Amygdala (tissue), 56 donors: ENCODE data around the gene ASB1.

Experiments
- DNase-seq, 56 donors: peaks; one replicate each; lab custom pipeline; 2025; lab: John Stamatoyannopoulos, UW

ASB1 gene

GRCh38 chr2:238422285-238422684, 4.4 kb upstream of the ASB1 start:
- no peak for DNase-seq

DNA sequence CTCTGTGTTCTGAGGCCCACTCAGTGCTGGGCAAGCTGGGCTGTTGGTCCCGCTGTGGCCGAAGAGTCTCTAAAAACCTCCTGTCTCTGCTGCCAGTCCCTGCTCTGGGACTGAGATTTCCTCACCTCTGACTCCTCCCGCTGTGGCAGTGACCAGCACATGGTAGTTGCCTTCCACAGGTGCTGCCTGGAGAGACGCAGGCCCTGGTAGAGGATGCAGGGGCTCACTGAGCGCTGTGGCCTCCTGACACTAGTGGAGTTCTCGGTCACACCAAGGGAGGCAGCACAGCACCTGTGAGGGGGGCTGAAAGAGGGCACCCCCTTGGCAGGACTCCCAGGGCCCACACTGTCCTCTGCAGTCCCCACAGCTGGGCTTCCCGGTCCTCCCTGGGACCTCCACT, 3.8 kb upstream of the ASB1 start:
- no peak for DNase-seq

GRCh38 chr2:238423561-238424312, 3.0 kb upstream of the ASB1 start:
- no peak for DNase-seq

DNA sequence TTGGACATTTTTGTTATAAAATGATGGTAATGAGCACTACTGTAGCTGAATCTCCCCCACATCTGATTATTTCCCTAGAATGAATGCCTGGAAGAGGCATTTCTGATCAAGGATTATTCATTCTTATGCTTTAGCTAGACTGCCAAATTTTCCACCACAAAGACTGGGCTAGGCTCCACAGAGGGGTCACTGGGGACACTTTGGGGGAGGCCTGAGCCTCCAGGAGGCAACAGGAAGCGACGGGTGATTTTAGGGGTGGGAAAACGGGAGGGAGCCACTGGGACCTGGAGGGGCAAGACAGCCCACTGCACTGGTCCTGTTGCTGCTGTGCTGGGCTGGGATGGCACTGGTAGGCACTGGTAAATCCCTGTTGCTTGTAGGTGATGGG, 2.4 kb upstream of the ASB1 start:
- DNase-seq = no peak

- no peak for DNase-seq
Measured at GRCh38 chr2:238425505-238425978, 1.2 kb upstream of the ASB1 start.

DNA sequence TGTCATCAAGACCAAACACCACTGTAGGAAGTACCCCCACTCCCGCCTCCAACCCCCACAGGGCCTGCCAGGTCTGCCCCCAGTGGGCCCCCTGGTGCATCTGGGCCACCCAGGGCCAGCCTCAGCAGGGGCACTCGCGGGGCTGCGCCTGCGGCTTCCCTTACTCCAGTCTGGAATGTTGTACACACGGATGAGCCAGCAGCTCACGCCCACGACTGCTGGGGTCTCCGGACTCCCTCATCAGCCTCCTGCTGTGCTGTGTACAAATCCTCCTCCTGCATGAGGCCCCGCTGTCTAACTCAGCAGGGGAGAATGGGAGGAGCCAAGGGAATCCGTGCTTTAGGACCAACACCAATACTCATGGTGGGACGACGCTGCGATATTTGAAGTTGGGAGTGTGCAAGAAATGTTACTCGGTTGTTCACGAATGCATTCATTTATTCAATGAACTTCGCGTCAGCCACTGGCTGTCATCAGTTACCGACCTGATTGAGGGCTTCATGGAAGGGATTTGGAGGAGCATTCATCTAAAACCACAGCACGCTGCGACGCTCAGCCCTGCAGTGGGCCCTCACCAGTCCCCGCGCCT, 654 bp upstream of the ASB1 start:
- DNase-seq = peak in 6 of 56 donors; percentile 22 to 66 (median 40)

- DNase-seq = peak in 1 of 56 donors; percentile 26
Measured at GRCh38 chr2:238427435-238428162, 872 bp downstream of the ASB1 start.

DNA sequence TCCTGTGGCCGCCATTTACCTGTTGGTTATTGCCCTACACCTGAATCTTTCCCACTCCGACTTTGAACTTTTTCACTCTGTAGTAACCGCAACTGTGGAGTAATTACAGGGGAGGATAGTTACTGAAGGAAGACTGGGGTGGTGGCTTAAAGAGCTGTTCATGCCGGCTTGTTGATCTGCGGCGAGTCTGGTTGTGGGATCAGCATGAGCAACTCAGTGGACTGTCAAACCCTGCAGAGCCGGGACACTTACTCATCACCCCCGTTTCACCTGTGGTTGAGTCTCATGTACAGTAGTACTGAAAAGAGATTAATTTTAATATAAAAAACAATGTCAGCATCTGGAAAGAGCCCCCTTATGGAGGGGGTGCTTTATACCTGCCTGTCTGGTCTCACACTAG, 2.1 kb downstream of the ASB1 start:
- no peak for DNase-seq

- no peak for DNase-seq
Measured at GRCh38 chr2:238430781-238431180, 4.1 kb downstream of the ASB1 start.

GRCh38 chr2:238431456-238431855, 4.7 kb downstream of the ASB1 start:
- DNase-seq = no peak

DNA sequence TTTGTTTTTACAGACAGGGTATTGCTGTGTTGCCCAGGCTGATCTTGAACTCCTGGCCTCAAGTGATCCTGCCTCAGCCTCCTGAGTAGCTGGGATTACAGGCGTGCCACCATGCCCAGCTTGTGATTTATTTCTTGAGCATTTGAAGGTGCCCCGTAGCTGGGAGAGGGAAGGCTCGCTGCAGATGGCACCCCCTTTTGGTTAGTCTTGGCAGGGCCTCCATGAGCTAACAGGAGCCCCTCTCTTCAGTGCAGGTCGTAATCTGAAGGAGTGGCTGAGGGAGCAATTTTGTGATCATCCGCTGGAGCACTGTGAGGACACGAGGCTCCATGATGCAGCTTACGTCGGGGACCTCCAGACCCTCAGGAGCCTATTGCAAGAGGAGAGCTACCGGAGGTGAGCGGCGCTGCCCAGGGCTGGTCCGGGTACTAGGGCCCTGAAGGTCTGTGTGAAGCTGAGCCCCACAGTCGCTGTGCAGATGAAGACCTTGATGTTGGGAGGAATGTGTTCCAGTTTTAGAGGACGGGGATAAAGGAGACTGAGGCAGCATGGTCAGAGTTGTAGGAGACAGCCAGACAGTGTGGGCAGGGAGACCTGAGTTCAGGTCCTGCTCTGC, 6.7 kb downstream of the ASB1 start:
- no peak for DNase-seq

DNA sequence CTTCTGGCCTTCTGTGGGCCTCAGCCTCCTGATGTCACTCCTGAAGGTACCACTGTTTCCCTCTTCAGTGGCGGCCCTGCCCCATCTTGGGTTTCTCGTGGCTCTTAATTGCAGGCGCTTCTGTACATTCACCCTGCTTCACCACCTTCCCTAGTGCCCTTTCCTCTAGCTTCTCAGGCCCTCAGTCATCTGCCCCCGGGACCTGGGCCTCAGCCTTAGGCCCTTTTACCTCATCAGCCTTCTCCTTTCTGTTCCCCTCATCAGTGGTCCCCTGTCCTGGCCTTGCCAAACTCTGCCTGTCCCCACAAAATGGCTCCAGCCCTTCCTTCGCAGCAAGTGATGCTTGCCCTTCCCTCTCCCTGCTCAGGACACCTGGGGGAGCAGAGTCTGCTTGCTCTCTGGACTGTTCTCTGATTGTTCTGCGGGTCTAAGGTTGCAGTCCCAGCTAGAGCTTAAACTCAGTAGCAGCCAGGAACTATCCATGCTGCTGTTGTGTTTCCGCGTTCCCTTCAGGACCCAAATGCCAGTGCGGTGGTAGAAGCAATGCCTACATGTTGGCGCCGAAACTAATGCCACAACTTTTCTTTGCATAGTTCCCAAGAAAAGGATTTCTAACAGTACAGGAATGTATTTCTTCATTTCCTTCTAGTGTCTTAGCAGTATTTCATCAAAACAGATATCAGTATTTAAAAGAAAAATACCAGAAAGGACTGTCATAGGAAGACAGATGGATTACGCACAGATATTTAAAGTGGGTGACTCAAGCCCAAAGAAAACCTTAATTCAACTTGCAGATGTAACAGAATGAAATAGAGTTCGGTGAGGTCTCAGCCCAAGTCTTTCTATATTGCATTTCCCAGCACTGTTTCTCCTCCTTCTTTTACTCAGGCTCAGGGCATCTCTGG, 7.5 kb downstream of the ASB1 start:
- DNase-seq = no peak

GRCh38 chr2:238434846-238435751, 8.4 kb downstream of the ASB1 start:
- DNase-seq = no peak

- DNase-seq = no peak
Measured at GRCh38 chr2:238435752-238436096, 9.0 kb downstream of the ASB1 start.

DNA sequence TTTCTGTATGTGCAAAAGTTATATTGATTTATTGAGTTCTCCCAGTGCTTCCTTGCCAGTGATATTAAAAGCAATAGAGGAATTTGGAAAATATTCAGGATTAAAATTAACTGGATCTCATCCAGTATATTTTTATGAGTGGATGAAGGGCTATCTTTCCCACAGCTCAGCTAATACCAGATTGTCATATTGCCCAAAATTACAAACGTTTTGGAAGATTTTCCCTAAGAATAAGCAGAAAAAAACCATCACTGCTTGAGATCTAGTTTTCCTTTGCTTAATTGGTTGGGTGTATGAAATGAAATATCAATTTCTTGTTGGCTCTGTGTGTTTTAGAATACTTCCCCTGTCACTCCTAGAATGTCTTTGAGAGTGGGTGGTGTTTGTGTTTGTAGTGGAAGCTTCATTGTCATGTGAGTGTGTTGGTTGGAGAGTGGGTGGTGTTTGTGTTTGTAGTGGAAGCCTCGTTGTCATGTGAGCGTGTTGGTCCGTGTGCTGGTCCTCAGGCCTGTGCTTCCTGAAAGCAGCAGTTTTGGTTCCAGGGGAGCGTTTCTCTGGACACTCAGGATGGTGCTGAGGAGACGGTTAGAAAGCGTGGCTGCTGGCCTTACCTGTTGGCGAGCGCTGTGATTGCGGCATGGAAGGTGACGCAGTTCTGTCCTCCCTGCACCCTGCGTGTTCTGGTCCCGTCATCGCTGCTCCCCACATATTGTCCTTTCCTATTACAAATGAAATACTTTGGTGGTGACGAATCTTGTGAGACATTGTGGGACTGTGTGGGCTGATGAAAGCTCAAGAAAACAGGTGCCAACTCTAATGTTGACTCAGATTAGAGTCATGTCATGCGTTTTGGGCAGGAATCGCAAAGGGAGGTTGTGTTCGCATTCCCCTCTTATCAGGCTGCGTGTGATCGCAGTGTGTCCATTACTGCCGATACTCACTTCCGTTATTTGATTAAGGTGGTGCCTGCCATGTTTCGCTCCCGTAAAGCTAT, 12.4 kb downstream of the ASB1 start:
- peak in 5 of 56 donors; percentile 13 to 70 (median 32) for DNase-seq

- DNase-seq = no peak
Measured at GRCh38 chr2:238439917-238440316, 13.2 kb downstream of the ASB1 start.

DNA sequence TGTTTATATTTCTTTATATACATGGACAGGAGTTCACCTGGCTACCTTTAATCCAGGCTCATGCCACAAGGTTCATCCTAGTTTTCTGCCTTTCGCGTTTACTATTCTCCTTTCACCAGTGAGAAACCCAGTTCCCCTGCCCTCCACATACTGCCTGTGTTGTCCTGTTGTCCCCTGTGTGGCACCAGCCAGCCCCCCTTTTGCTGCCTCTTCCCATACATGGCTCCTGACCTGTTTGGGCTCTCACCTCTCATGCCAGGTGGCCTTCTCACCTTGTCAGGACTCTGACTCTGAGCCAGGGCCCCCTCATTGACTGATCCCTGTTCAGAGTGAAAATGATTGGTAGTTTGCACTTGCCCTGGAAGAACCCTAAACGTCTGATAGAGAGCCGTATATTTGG, 13.6 kb downstream of the ASB1 start:
- no peak for DNase-seq

DNA sequence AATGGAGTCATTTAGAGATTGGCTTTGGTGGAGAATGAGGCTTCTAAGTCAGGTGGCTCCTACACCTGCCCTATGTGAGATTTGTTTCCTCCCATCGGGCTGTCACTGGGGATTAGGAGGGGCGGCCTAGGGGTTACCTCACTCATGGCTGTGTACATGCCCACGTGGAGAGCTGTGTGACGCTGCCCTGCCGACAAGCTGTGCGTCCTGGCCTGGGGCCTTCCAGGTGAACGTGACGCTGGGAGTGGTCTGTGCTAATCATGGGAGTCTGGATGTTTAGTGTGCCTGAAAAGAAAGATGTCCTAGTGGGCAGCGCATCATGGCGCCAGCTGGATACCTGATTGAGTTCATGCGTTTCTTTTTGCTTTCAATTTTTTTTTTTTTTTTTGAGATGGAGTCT, 14.0 kb downstream of the ASB1 start:
- no peak for DNase-seq
